ENCODE results near the gene PPFIA1. TPM values are rescaled to one million over a fixed set of nuclear protein-coding genes. Genes with fewer than 3 reads are reported as not detected.
A peak's percentile ranks its signal among the peaks of the same experiment; 100 is the strongest.

The PPFIA1 gene
- total and polyA plus RNA-seq, 7 donors = 13.2 to 62.1 (median 43.4) TPM

DNA sequence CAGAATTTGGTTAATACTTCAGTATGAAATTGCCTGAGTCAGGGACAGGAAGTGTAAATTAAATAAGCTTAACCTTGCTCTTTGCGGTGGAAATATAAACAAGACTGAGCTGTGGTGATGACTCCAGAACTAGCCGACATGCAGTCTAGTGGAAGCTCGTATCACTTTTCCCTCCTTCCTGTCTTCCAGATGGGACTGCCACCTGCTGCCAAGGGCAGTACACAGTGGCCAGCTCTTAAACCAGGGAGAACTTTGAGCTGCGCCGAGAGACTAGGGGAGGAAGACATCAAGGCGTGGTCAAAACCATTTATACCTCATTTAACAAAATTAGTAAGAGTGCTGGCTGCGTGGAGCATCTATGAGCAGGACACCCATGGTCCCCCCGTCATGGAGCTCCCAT lies 96.6 kb downstream of the PPFIA1 start:
- Histone ChIP-seq H3K27ac (no peak overlapping the region), H3K36me3 (peaks cover 6 to 46% (median 13%) of the 10 kb centered on the region in 4 donors), H3K4me3 (no peak overlapping the region), H3K4me1 (peaks cover 0 to 20% (median 9%) of the 10 kb centered on the region in 4 donors), H3K9me3 (no peaks in the 10 kb centered on the region), H3K27me3 (no peaks in the 10 kb centered on the region)
- 77 to 89% methylated on average over 8 of the region's 8 CpGs for WGBS, 2 donors
- DNase-seq = no peak
- TF ChIP-seq POLR2AphosphoS5 (IDR thresholded peaks at IDR 0.05) (no peak), POLR2A (IDR thresholded peaks at IDR 0.05) (no peak), EP300 (IDR thresholded peaks at IDR 0.05) (no peak)
- TF ChIP-seq, protein P1, sequence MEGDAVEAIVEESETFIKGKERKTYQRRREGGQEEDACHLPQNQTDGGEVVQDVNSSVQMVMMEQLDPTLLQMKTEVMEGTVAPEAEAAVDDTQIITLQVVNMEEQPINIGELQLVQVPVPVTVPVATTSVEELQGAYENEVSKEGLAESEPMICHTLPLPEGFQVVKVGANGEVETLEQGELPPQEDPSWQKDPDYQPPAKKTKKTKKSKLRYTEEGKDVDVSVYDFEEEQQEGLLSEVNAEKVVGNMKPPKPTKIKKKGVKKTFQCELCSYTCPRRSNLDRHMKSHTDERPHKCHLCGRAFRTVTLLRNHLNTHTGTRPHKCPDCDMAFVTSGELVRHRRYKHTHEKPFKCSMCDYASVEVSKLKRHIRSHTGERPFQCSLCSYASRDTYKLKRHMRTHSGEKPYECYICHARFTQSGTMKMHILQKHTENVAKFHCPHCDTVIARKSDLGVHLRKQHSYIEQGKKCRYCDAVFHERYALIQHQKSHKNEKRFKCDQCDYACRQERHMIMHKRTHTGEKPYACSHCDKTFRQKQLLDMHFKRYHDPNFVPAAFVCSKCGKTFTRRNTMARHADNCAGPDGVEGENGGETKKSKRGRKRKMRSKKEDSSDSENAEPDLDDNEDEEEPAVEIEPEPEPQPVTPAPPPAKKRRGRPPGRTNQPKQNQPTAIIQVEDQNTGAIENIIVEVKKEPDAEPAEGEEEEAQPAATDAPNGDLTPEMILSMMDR (IDR thresholded peaks at IDR 0.05) = no peak
- intact Hi-C loops (cut with DNase I) = no loop called here

DNA sequence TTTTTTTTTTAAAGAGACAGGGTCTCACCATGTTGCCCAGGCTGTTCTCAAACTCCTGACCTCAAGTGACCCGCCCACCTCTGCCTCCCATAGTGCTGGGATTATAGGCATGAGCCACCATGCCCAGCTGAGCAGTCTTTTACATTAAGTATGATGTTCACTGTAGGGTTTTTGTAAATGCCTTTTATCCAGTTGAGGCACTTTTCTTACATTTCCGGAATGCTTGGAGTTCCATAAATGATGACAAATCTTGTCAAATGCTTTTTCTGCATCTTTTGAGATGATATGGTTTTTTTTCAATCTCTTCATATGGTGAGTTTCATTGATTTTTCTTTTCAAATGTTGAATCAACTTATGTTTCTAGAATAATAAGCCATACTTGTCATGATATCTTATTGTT lies 98.5 kb downstream of the PPFIA1 start:
- peaks cover 0 to 49% (median 16%) of the 10 kb centered on the region in 4 donors for H3K36me3 ChIP-seq
- intact Hi-C loops (cut with DNase I) = no loop called here
- DNase-seq = no peak

DNA sequence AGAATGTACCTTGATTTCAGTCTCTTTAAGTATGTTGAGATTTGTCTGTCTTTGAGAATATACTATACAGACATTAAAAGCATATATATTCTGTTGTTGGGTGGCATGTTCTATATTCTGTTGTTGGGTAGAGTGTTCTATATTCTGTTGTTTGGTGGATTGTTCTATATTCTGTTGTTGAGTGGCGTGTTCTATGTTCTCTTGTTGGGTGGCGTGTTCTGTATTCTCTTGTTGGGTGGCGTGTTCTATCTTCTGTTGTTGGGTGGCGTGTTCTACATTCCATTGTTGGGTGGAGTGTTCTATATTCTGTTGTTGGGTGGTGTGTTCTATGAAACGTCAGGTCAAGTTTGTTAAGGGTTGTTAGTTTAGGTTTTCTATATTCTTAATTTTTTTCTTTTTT lies 100.8 kb downstream of the PPFIA1 start:
- WGBS, 2 donors = 77 to 82% methylated on average over 5 of the region's 5 CpGs
- Histone ChIP-seq H3K27me3 (no peaks in the 10 kb centered on the region), H3K4me3 (no peak overlapping the region), H3K9me3 (no peaks in the 10 kb centered on the region), H3K27ac (no peak overlapping the region), H3K36me3 (peaks cover 0 to 57% (median 15%) of the 10 kb centered on the region in 4 donors), H3K4me1 (no peaks in the 10 kb centered on the region)
- TF ChIP-seq EP300 (IDR thresholded peaks at IDR 0.05) (no peak), POLR2AphosphoS5 (IDR thresholded peaks at IDR 0.05) (no peak), POLR2A (IDR thresholded peaks at IDR 0.05) (no peak)
- TF ChIP-seq, protein P1 (IDR thresholded peaks at IDR 0.05) = no peak
- intact Hi-C loops (cut with DNase I) = no loop called here
- DNase-seq = no peak

More for the DNA sequence above, 98.5 kb downstream of the PPFIA1 start:
- TF ChIP-seq POLR2A (IDR thresholded peaks at IDR 0.05) (no peak), EP300 (IDR thresholded peaks at IDR 0.05) (no peak), POLR2AphosphoS5 (IDR thresholded peaks at IDR 0.05) (no peak)
- TF ChIP-seq, protein P1 (IDR thresholded peaks at IDR 0.05) = no peak
- Histone ChIP-seq H3K27me3 (no peaks in the 10 kb centered on the region), H3K4me1 (peaks cover 0 to 9% (median 4%) of the 10 kb centered on the region in 4 donors), H3K4me3 (no peak overlapping the region), H3K9me3 (no peaks in the 10 kb centered on the region), H3K27ac (no peak overlapping the region)
- WGBS, 2 donors = 98 to 99% methylated on average over 2 of the region's 2 CpGs

DNA sequence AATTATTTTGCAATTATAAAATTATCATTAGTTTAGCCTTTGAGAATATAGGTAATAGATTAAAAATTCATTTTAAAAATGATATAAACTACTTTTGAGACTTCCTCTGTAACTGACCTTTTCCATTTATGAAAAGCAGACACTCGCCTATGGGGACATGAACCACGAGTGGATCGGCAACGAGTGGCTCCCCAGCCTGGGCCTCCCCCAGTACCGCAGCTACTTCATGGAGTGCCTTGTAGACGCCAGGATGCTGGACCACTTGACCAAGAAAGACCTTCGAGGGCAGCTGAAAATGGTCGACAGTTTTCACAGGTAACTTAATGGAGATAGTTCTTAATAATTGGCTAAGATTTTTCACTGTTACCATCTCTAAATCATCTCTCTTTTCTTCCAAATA lies 101.6 kb downstream of the PPFIA1 start:
- Histone ChIP-seq H3K27me3 (no peaks in the 10 kb centered on the region), H3K27ac (no peak overlapping the region), H3K9me3 (no peaks in the 10 kb centered on the region), H3K4me3 (no peak overlapping the region), H3K4me1 (no peaks in the 10 kb centered on the region), H3K36me3 (peaks cover 0 to 60% (median 22%) of the 10 kb centered on the region in 4 donors)
- 97% methylated on average over 8 of the region's 8 CpGs for WGBS, 2 donors
- TF ChIP-seq POLR2A (IDR thresholded peaks at IDR 0.05) (no peak), POLR2AphosphoS5 (IDR thresholded peaks at IDR 0.05) (no peak), EP300 (IDR thresholded peaks at IDR 0.05) (no peak)
- TF ChIP-seq, protein P1 (IDR thresholded peaks at IDR 0.05) = no peak
- intact Hi-C loops (cut with DNase I) = no loop called here
- DNase-seq = no peak

DNA sequence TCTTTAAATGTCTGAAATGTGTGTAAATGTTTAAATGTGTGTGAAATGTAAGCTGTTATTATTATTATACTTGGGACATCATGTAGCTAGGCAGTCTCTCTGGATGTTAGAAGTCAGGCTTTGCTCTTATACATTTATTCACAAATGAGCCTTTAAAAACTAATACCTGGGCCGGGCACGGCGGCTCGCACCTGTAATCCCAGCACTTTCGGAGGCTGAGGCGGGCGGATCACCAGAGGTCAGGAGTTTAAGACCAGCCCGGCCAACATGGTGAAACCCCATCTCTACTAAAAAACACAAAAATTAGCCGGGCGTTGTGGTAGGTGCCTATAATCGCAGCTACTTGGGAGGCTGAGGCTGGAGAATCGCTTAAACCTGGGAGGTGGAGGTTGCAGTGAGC lies 106.1 kb downstream of the PPFIA1 start:
- Histone ChIP-seq H3K4me3 (no peak overlapping the region), H3K36me3 (peaks cover 0 to 69% (median 38%) of the 10 kb centered on the region in 4 donors), H3K4me1 (peaks cover 0 to 4% (median 1%) of the 10 kb centered on the region in 4 donors), H3K27me3 (no peaks in the 10 kb centered on the region), H3K9me3 (no peaks in the 10 kb centered on the region), H3K27ac (no peak overlapping the region)
- intact Hi-C loops (cut with DNase I) = no loop called here
- no peak for TF ChIP-seq POLR2A (IDR thresholded peaks at IDR 0.05)
- no peak for TF ChIP-seq POLR2AphosphoS5 (IDR thresholded peaks at IDR 0.05)
- TF ChIP-seq EP300 (IDR thresholded peaks at IDR 0.05) = no peak
- TF ChIP-seq, protein P1 (IDR thresholded peaks at IDR 0.05) = no peak
- DNase-seq = peak; percentile 11
- WGBS, 2 donors = 89 to 97% methylated on average over 12 of the region's 12 CpGs

Measured in sigmoid colon (tissue), 7 donors.